Fibroblast of villous mesenchyme (primary cell): ENCODE measurements around the gene CERS3. TPM values are rescaled to one million over a fixed set of nuclear protein-coding genes. Genes with fewer than 3 reads are reported as not detected.
A peak's percentile ranks its signal among the peaks of the same experiment; 100 is the strongest.

ENCODE experiments used
- DNase-seq: peaks from one replicate; pipeline ENCODE4 v3.0.0-alpha.2; 2010; ENCODE audit warnings: low read depth
- H3K4me3 ChIP-seq: 2 replicates; pipeline ENCODE4 v1.5.1; 2011; ENCODE audit warnings: low read depth, mild to moderate bottlenecking, low read length
- CTCF ChIP-seq: IDR thresholded peaks from 2 replicates; pipeline ENCODE4 v1.5.1; 2012; ENCODE audit warnings: low read depth, mild to moderate bottlenecking, low read length; ENCODE audit not compliant: insufficient read depth
- small RNA-seq: library from RNA; depleted of rRNA; stranded (forward); fragments of <200 nt; gene quantifications from one replicate; pipeline ENCODE3, GENCODE V24; 2012
- total RNA-seq: library from RNA; depleted of rRNA; stranded (reverse); fragments of >200 nt; gene quantifications from 2 replicates; pipeline ENCODE4 v1.2.3, GENCODE V29; 2012

Gene CERS3
- total RNA-seq, 1 donor: not detected

GRCh38 chr15:100350434-100351226, 178.1 kb downstream of the CERS3 start:
- peak overlapping the region; percentile 73 for H3K4me3 ChIP-seq
- DNase-seq: peak; percentile 87
- TF ChIP-seq CTCF: no peak

Small RNAs within 50 kb of the gene (small RNA-seq; reads per million reads assigned to genes)
- gene RNU6-181P (not detected), gene RNU6-322P (not detected)

Other genes with a start within 250 kb of the CERS3 start
- under 0.01 and 0.32 TPM in 2 replicates for gene ADAMTS17, start 187.0 kb downstream of the CERS3 start, total RNA-seq
- gene LINS1, start 73.2 kb upstream of the CERS3 start, total RNA-seq: 11.9 and 14.7 TPM in 2 replicates
- 13.8 and 16.1 TPM in 2 replicates for gene ASB7, start 73.6 kb upstream of the CERS3 start, total RNA-seq